HG03025 (cell line): Measurements from ENCODE around the gene TIMD4.

Experiments used
- ATAC-seq: cut with Tn5 transposase; IDR thresholded peaks from one replicate; pipeline ENCODE4 v1.9.1; 2021; ENCODE audit warnings: mild to moderate bottlenecking, moderate library complexity; ENCODE audit not compliant: unreplicated experiment, low FRiP score

Gene TIMD4

GRCh38 chr5:156870498-156870839 is 92.6 kb downstream of the TIMD4 start:
- ATAC-seq, result no peak
